ENCODE measurements around the gene FAM118B. TPM values are rescaled to one million over a fixed set of nuclear protein-coding genes. Genes with fewer than 3 reads are reported as not detected.

The FAM118B gene
- total and polyA plus RNA-seq, 2 of the 4 experiments (the other 2 are of a cell fraction) = 20.0 to 27.2 TPM

DNA sequence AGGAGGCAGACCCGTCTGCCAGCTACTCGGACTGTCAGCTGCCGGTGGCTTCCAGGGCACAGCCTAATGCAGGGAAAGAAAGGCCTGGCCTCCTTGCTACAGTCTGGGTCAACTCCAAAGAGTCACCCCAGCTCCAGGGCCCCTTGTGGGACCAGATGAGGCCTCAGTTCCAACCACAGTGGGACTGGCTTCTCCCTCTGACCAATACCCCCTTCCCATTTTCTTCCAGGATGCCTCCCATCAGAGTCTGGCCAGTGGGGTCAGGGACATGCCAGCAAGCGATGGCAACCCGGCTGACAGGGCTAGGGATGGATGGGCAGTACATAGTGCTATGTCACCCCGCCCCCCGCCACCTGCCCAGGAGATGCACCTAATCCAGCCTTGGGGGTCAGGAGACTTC is 36.8 kb upstream of the FAM118B start:
- Histone ChIP-seq H3K4me3 (ENCODE audit: insufficient read depth, low read depth, low read length) (no peak overlapping the region), H4K5ac (ENCODE audit: low read depth, low read length) (no peak overlapping the region), H3K79me1 (ENCODE audit: low read depth in 1 of 2, low read length in 2 of 2) (no peaks in the 10 kb centered on the region), H3K18ac (ENCODE audit: low read depth, low read length) (no peak overlapping the region), H2AK5ac (ENCODE audit: low read depth, low read length) (no peak overlapping the region), H2BK20ac (ENCODE audit: low read depth, low read length) (no peak overlapping the region), H3K23ac (ENCODE audit: low read depth, low read length) (no peak overlapping the region), H2BK15ac (ENCODE audit: low read depth, low read length) (no peak overlapping the region), H3K4me2 (ENCODE audit: low read depth, low read length) (no peak overlapping the region), H3K14ac (replicated peaks; ENCODE audit: low read depth, low read length) (no peak overlapping the region), H3K56ac (ENCODE audit: extremely low read depth, insufficient read depth, low read length) (no peak overlapping the region), H2AK9ac (replicated peaks; ENCODE audit: low read depth, low read length, poor library complexity) (no peak overlapping the region), H3K27ac (ENCODE audit: insufficient read depth, low read length) (no peak overlapping the region), H3K4me1 (ENCODE audit: control insufficient read depth, insufficient read depth, low read length) (peaks cover 2% of the 10 kb centered on the region; the same call in 1 of the 2 replicates), H2AFZ (replicated peaks; ENCODE audit: low read length, poor library complexity) (no peak overlapping the region), H3K9ac (ENCODE audit: low read depth, low read length) (no peak overlapping the region), H3K9me1 (ENCODE audit: insufficient read depth, low read length) (no peaks in the 10 kb centered on the region; the same call in 1 of the 2 replicates), H3K9me3 (ENCODE audit: control insufficient read depth, insufficient read depth, low read length) (no peaks in the 10 kb centered on the region), H2BK5ac (ENCODE audit: low read depth, low read length, poor library complexity, severe bottlenecking) (no peak overlapping the region), H4K91ac (ENCODE audit: insufficient read depth, low read depth, low read length) (no peak overlapping the region), H3K36me3 (ENCODE audit: control insufficient read depth, insufficient read depth, low read length) (no peaks in the 10 kb centered on the region), H2BK120ac (ENCODE audit: low read depth, low read length) (no peak overlapping the region), H4K8ac (ENCODE audit: low read depth in 2 of 2, low read length in 2 of 2) (no peak overlapping the region), H4K20me1 (ENCODE audit: insufficient read depth, low read length) (no peaks in the 10 kb centered on the region), H3K4ac (ENCODE audit: low read depth, low read length) (no peak overlapping the region), H3K27me3 (ENCODE audit: control insufficient read depth, insufficient read depth, low read length) (peaks cover 38% of the 10 kb centered on the region)
- in situ Hi-C loops (cut with MboI; ENCODE audit: low sequenced_read_pairs) = no loop called here
- ATAC-seq (ENCODE audit: low read depth) (no peak), DNase-seq (no peak)
- BruUV-seq (replicated peaks) = no TSS peak
- ChIA-PET CTCF (no interaction called here), POLR2A (ENCODE audit: unreplicated experiment) (no interaction called here)
- intact Hi-C loops (cut with micrococcal nuclease) = no loop called here
- dilution Hi-C loops (cut with HindIII; ENCODE audit: low sequenced_read_pairs, unreplicated experiment) = no loop called here
- no peak for TF ChIP-seq MAFK (IDR thresholded peaks at IDR 0.05; ENCODE audit: low read depth, low read length)
- no CpG with 5 or more reads among the region's 7 CpGs for WGBS, 2 experiments (ENCODE audit: extremely low coverage in 2 of 2, insufficient read length in 1 of 2)
